Thyroid gland (tissue), 4 donors: ENCODE results near the gene IL26.

Experiments used
- CTCF ChIP-seq, 6 experiments: fragments of 200-600 bp in 3 of 6; fragments of 450-650 bp in 3 of 6; sonication (generic) in 3 of 6; IDR thresholded peaks; one replicate each; pipeline ENCODE4 v1.5.1; 2016 to 2019; ENCODE audit warnings: antibody characterized with exemption in 6 of 6, mild to moderate bottlenecking in 2 of 6, inconsistent platforms in 1 of 6, moderate library complexity in 1 of 6
- POLR2A ChIP-seq, 2 donors: fragments of 450-650 bp; IDR thresholded peaks; one replicate each; pipeline ENCODE4 v1.6.1; 2017; ENCODE audit warnings: antibody characterized with exemption in 2 of 2, mild to moderate bottlenecking in 2 of 2, moderate library complexity in 1 of 2

- TF ChIP-seq CTCF (IDR thresholded peaks at IDR 0.05): no peak
- no peak for TF ChIP-seq POLR2A (IDR thresholded peaks at IDR 0.05)
Observed at GRCh38 chr12:68259318-68259940, 33.8 kb upstream of the IL26 start.
